ENCODE results near the gene POLE3.
"Not testable (repeated sequence)": the region's sequence is repeated elsewhere in the genome, so short reads cannot be mapped to it uniquely, and the experiment has no call there.

The POLE3 gene

GRCh38 chr9:113449376-113449775, 38.9 kb upstream of the POLE3 start:
- TF ChIP-seq CTCF (IDR thresholded peaks at IDR 0.05; ENCODE audit: poor library complexity, severe bottlenecking), result no peak
- Histone ChIP-seq H3K36me3 (ENCODE audit: low read depth) (no peaks in the 10 kb centered on the region), H3K4me3 (ENCODE audit: severe bottlenecking) (no peak overlapping the region), H3K27me3 (ENCODE audit: insufficient read depth, poor library complexity, severe bottlenecking) (no peaks in the 10 kb centered on the region), H3K4me1 (ENCODE audit: insufficient read depth, poor library complexity, severe bottlenecking) (no peaks in the 10 kb centered on the region), H3K9me3 (ENCODE audit: severe bottlenecking) (no peaks in the 10 kb centered on the region), H3K27ac (ENCODE audit: poor library complexity, severe bottlenecking) (no peak overlapping the region)
- ATAC-seq (ENCODE audit: low read depth) (no peak), DNase-seq (ENCODE audit: low spot score) (no peak)

DNA sequence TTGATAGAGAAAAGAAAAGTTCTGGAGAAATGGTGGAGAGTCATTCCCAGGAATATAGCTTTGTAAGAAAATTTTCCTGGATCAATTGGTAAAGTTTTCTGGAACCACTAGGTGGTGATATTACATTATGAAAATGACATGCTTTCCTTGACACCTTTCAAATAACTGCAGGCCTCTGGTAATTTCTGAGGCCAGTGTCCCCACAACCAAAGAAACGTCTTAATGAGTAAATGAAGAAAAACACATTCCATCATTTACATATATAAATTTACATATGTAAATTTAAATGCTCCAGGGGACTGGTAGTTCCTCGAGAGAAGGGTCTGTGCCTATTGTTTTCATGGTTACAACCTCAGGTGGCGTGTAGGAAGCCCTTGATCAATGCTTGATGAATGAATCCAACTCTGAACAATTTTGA, 35.9 kb upstream of the POLE3 start:
- H3K36me3 ChIP-seq (ENCODE audit: low read depth), result no peaks in the 10 kb centered on the region
- DNase-seq (ENCODE audit: low spot score) (no peak), ATAC-seq (ENCODE audit: low read depth) (no peak)
- H3K9me3 ChIP-seq (ENCODE audit: severe bottlenecking), result no peaks in the 10 kb centered on the region
- H3K27me3 ChIP-seq (ENCODE audit: insufficient read depth, poor library complexity, severe bottlenecking), result no peaks in the 10 kb centered on the region
- no peaks in the 10 kb centered on the region for H3K4me1 ChIP-seq (ENCODE audit: insufficient read depth, poor library complexity, severe bottlenecking)
- H3K4me3 ChIP-seq (ENCODE audit: severe bottlenecking), result no peak overlapping the region
- peak; percentile 76 for TF ChIP-seq CTCF (IDR thresholded peaks at IDR 0.05; ENCODE audit: poor library complexity, severe bottlenecking)
- no peak overlapping the region for H3K27ac ChIP-seq (ENCODE audit: poor library complexity, severe bottlenecking)

- no peaks in the 10 kb centered on the region for H3K27me3 ChIP-seq (ENCODE audit: insufficient read depth, poor library complexity, severe bottlenecking)
- H3K9me3 ChIP-seq (ENCODE audit: severe bottlenecking), result no peaks in the 10 kb centered on the region
- no peak overlapping the region for H3K27ac ChIP-seq (ENCODE audit: poor library complexity, severe bottlenecking)
- H3K4me3 ChIP-seq (ENCODE audit: severe bottlenecking), result no peak overlapping the region
- no peaks in the 10 kb centered on the region for H3K36me3 ChIP-seq (ENCODE audit: low read depth)
- TF ChIP-seq CTCF (IDR thresholded peaks at IDR 0.05; ENCODE audit: poor library complexity, severe bottlenecking), result no peak
- DNase-seq (ENCODE audit: low spot score) (no peak), ATAC-seq (ENCODE audit: low read depth) (no peak)
- H3K4me1 ChIP-seq (ENCODE audit: insufficient read depth, poor library complexity, severe bottlenecking), result no peaks in the 10 kb centered on the region
Measured at GRCh38 chr9:113444736-113445135, 34.3 kb upstream of the POLE3 start.

DNA sequence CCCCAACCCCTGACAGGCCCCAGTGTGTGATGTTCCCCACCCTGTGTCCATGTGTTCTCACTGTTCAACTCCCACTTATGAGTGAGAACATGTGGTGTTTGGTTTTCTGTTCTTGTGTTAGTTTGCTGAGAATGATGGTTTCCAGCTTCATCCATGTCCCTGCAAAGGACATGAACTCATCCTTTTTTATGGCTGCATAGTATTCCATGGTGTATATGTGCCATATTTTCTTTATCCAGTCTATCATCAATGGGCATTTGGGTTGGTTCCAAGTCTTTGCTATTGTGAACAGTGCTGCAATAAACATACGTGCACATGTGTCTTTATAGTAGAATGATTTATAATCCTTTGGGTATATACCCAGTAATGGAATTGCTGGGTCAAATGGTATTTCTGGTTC, 27.2 kb upstream of the POLE3 start:
- not testable (repeated sequence) for H3K4me3 ChIP-seq (ENCODE audit: severe bottlenecking); H3K27me3 ChIP-seq (ENCODE audit: insufficient read depth, poor library complexity, severe bottlenecking); H3K36me3 ChIP-seq (ENCODE audit: low read depth); ATAC-seq (ENCODE audit: low read depth); H3K27ac ChIP-seq (ENCODE audit: poor library complexity, severe bottlenecking); DNase-seq (ENCODE audit: low spot score); H3K4me1 ChIP-seq (ENCODE audit: insufficient read depth, poor library complexity, severe bottlenecking); H3K9me3 ChIP-seq (ENCODE audit: severe bottlenecking)

GRCh38 chr9:113436728-113437515, 26.4 kb upstream of the POLE3 start:
- H3K9me3 ChIP-seq (ENCODE audit: severe bottlenecking), result no peaks in the 10 kb centered on the region
- H3K27ac ChIP-seq (ENCODE audit: poor library complexity, severe bottlenecking), result no peak overlapping the region
- no peak for TF ChIP-seq CTCF (IDR thresholded peaks at IDR 0.05; ENCODE audit: poor library complexity, severe bottlenecking)
- no peaks in the 10 kb centered on the region for H3K4me1 ChIP-seq (ENCODE audit: insufficient read depth, poor library complexity, severe bottlenecking)
- no peak for DNase-seq (ENCODE audit: low spot score)
- no peak for ATAC-seq (ENCODE audit: low read depth)
- H3K27me3 ChIP-seq (ENCODE audit: insufficient read depth, poor library complexity, severe bottlenecking), result no peaks in the 10 kb centered on the region
- H3K4me3 ChIP-seq (ENCODE audit: severe bottlenecking), result no peak overlapping the region
- no peaks in the 10 kb centered on the region for H3K36me3 ChIP-seq (ENCODE audit: low read depth)

All from RWPE2 (cell line).